HG02884 (cell line): ENCODE data around the gene IQCM.

Experiments used
- ATAC-seq: cut with Tn5 transposase; IDR thresholded peaks from one replicate; pipeline ENCODE4 v1.9.1; 2021; ENCODE audit warnings: mild to moderate bottlenecking, moderate library complexity; ENCODE audit not compliant: unreplicated experiment

IQCM gene

GRCh38 chr4:149781150-149781549 lies 34.5 kb downstream of the IQCM start:
- no peak for ATAC-seq

- no peak for ATAC-seq
Observed at GRCh38 chr4:149768477-149768876, 47.2 kb downstream of the IQCM start.

GRCh38 chr4:149766135-149766534 lies 49.5 kb downstream of the IQCM start:
- ATAC-seq = no peak

GRCh38 chr4:149765630-149766029 lies 50.0 kb downstream of the IQCM start:
- no peak for ATAC-seq

- ATAC-seq = no peak
Observed at GRCh38 chr4:149755969-149756368, 59.7 kb downstream of the IQCM start.

- no peak for ATAC-seq
Observed at GRCh38 chr4:149754526-149754925, 61.1 kb downstream of the IQCM start.

GRCh38 chr4:149752729-149753128 lies 62.9 kb downstream of the IQCM start:
- no peak for ATAC-seq

GRCh38 chr4:149751174-149751573 lies 64.5 kb downstream of the IQCM start:
- ATAC-seq = no peak

GRCh38 chr4:149749784-149750183 lies 65.9 kb downstream of the IQCM start:
- ATAC-seq = no peak

GRCh38 chr4:149747646-149748045 lies 68.0 kb downstream of the IQCM start:
- ATAC-seq = no peak

GRCh38 chr4:149746276-149746675 lies 69.4 kb downstream of the IQCM start:
- ATAC-seq = no peak

GRCh38 chr4:149741186-149741831 lies 74.3 kb downstream of the IQCM start:
- no peak for ATAC-seq

GRCh38 chr4:149738156-149738555 lies 77.5 kb downstream of the IQCM start:
- no peak for ATAC-seq

GRCh38 chr4:149735796-149736195 lies 79.8 kb downstream of the IQCM start:
- ATAC-seq = no peak

- ATAC-seq = no peak
Observed at GRCh38 chr4:149728444-149728843, 87.2 kb downstream of the IQCM start.

- no peak for ATAC-seq
Observed at GRCh38 chr4:149727663-149728062, 88.0 kb downstream of the IQCM start.

GRCh38 chr4:149723065-149723464 lies 92.6 kb downstream of the IQCM start:
- ATAC-seq = no peak

- no peak for ATAC-seq
Observed at GRCh38 chr4:149719806-149720205, 95.8 kb downstream of the IQCM start.

- ATAC-seq = no peak
Observed at GRCh38 chr4:149719357-149719756, 96.3 kb downstream of the IQCM start.

GRCh38 chr4:149718500-149718899 lies 97.1 kb downstream of the IQCM start:
- no peak for ATAC-seq

- no peak for ATAC-seq
Observed at GRCh38 chr4:149716728-149717127, 98.9 kb downstream of the IQCM start.

- ATAC-seq = no peak
Observed at GRCh38 chr4:149715822-149716585, 99.6 kb downstream of the IQCM start.

- ATAC-seq = no peak
Observed at GRCh38 chr4:149713031-149713430, 102.6 kb downstream of the IQCM start.
